GM21576 (cell line): ENCODE data around the gene ERH.
"Not testable (repeated sequence)": the region's sequence is repeated elsewhere in the genome, so short reads cannot be mapped to it uniquely, and the experiment has no call there.

Experiments used
- ATAC-seq: cut with Tn5 transposase; IDR thresholded peaks from one replicate; pipeline ENCODE4 v1.9.1; 2021; ENCODE audit warnings: mild to moderate bottlenecking, moderate library complexity; ENCODE audit not compliant: unreplicated experiment

Gene ERH

GRCh38 chr14:69398053-69398817 is at the start of gene ERH, which contains the start of gene SLC39A9:
TSS of gene ERH (minus strand) at chr14:69398299. CDS start at chr14:69398233, 66 bp downstream.
TSS of gene SLC39A9 (plus strand) at chr14:69398692. CDS start at chr14:69399370, 678 bp downstream.
- ATAC-seq = peak; percentile 86

GRCh38 chr14:69443296-69443805 is 45.3 kb upstream of the ERH start:
- no peak for ATAC-seq

GRCh38 chr14:69441948-69442347 is 43.8 kb upstream of the ERH start:
- peak; percentile 49 for ATAC-seq

- no peak for ATAC-seq
Measured at GRCh38 chr14:69439521-69440270, 41.6 kb upstream of the ERH start.

- ATAC-seq = no peak
Measured at GRCh38 chr14:69432364-69432763, 34.3 kb upstream of the ERH start.

- no peak for ATAC-seq
Measured at GRCh38 chr14:69430306-69430939, 32.3 kb upstream of the ERH start.

- no peak for ATAC-seq
Measured at GRCh38 chr14:69429643-69430042, 31.5 kb upstream of the ERH start.

GRCh38 chr14:69428289-69428998 is 30.3 kb upstream of the ERH start:
- no peak for ATAC-seq

- no peak for ATAC-seq
Measured at GRCh38 chr14:69427596-69427995, 29.5 kb upstream of the ERH start.

GRCh38 chr14:69424149-69424923 is 26.2 kb upstream of the ERH start:
- ATAC-seq = no peak

- no peak for ATAC-seq
Measured at GRCh38 chr14:69423279-69423678, 25.2 kb upstream of the ERH start.

- not testable (repeated sequence) for ATAC-seq
Measured at GRCh38 chr14:69416087-69416486, 18.0 kb upstream of the ERH start.

- ATAC-seq = no peak
Measured at GRCh38 chr14:69413483-69413882, 15.4 kb upstream of the ERH start.

GRCh38 chr14:69408331-69408960 is 10.3 kb upstream of the ERH start:
- no peak for ATAC-seq

- no peak for ATAC-seq
Measured at GRCh38 chr14:69405762-69406161, 7.7 kb upstream of the ERH start.

GRCh38 chr14:69404883-69405282 is 6.8 kb upstream of the ERH start:
- ATAC-seq = no peak

GRCh38 chr14:69404478-69404877 is 6.4 kb upstream of the ERH start:
- no peak for ATAC-seq

GRCh38 chr14:69401841-69402240 is 3.7 kb upstream of the ERH start:
- no peak for ATAC-seq

- ATAC-seq = no peak
Measured at GRCh38 chr14:69400154-69400553, 2.1 kb upstream of the ERH start.

GRCh38 chr14:69399750-69400149 is 1.7 kb upstream of the ERH start:
- no peak for ATAC-seq
